Ascending aorta (tissue), 2 donors: ENCODE data around the gene SHISA6. TPM values are rescaled to one million over a fixed set of nuclear protein-coding genes. Genes with fewer than 3 reads are reported as not detected.

Source experiments
- DNase-seq, 2 donors: peaks; one replicate each; pipeline ENCODE4 v3.0.0-alpha.2; 2019; ENCODE audit warnings: low spot score in 2 of 2
- H3K27ac ChIP-seq, 2 donors: fragments of 200-600 bp; sonication (generic); one replicate each; pipeline ENCODE4 v1.5.1; 2016 to 2017; ENCODE audit warnings: mild to moderate bottlenecking in 1 of 2
- H3K27me3 ChIP-seq: fragments of 200-600 bp; sonication (generic); one replicate; pipeline ENCODE4 v1.5.1; 2017
- H3K36me3 ChIP-seq, 2 donors: fragments of 200-600 bp; sonication (generic); one replicate each; pipeline ENCODE4 v1.5.1; 2016
- H3K4me1 ChIP-seq, 2 donors: fragments of 200-600 bp; sonication (generic); one replicate each; pipeline ENCODE4 v1.5.1; 2016 to 2017; ENCODE audit warnings: mild to moderate bottlenecking in 1 of 2
- H3K4me3 ChIP-seq, 2 donors: fragments of 200-600 bp; sonication (generic); one replicate each; pipeline ENCODE4 v1.5.1; 2016 to 2017; ENCODE audit warnings: mild to moderate bottlenecking in 1 of 2
- H3K9me3 ChIP-seq, 2 donors: fragments of 200-600 bp; sonication (generic); one replicate each; pipeline ENCODE4 v1.5.1; 2016
- CTCF ChIP-seq, 3 experiments: fragments of 200-600 bp in 2 of 3; fragments of 450-650 bp in 1 of 3; sonication (generic) in 2 of 3; IDR thresholded peaks; one replicate each; pipeline ENCODE4 v1.5.1; 2016 to 2019; ENCODE audit warnings: antibody characterized with exemption in 3 of 3, mild to moderate bottlenecking in 1 of 3, moderate library complexity in 1 of 3
- intact Hi-C: fragments of 100-400 bp; cut with DNase I; formaldehyde crosslinking; loops from one replicate; pipeline ENCODE4 v1.15.1; 2023
- total RNA-seq: library from RNA; depleted of rRNA; stranded (reverse); fragments of >200 nt; gene quantifications from one replicate; pipeline ENCODE4 v1.1.0, GENCODE V29; 2016

SHISA6 gene
- total RNA-seq, 1 donor from 2014 or later = 0.11 TPM

GRCh38 chr17:11578998-11579397, 338.0 kb downstream of the SHISA6 start:
- no peak for TF ChIP-seq CTCF (IDR thresholded peaks at IDR 0.05)
- H3K36me3 ChIP-seq = no peaks in the 10 kb centered on the region
- no peaks in the 10 kb centered on the region for H3K27me3 ChIP-seq
- no peak for DNase-seq
- no peaks in the 10 kb centered on the region for H3K4me1 ChIP-seq
- intact Hi-C loops = no loop called here
- no peaks in the 10 kb centered on the region for H3K9me3 ChIP-seq
- H3K4me3 ChIP-seq = no peak overlapping the region
- H3K27ac ChIP-seq = no peak overlapping the region

DNA sequence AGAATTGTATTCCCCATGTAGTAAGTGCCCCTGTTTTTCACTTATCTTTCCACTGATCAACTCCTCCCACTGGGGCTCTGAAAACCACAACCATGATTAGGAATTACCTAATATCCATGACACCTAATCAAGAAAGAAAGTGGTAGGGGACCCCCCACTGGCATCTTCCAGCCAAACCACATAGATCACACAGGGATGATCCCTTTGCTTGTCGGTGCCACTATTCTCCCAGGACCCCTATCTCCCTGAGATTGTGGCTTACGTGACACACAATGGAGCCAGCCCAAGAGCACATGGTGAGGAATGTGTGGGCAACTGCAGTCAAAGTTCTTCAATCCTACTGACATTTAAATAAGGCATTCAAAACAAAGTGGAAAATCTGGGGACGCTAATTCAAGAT, 339.7 kb downstream of the SHISA6 start:
- no peak for TF ChIP-seq CTCF (IDR thresholded peaks at IDR 0.05)
- no peak for DNase-seq
- intact Hi-C loops = no loop called here

GRCh38 chr17:11582217-11582616, 341.2 kb downstream of the SHISA6 start:
- Histone ChIP-seq H3K9me3 (no peaks in the 10 kb centered on the region), H3K36me3 (no peaks in the 10 kb centered on the region), H3K4me1 (no peaks in the 10 kb centered on the region), H3K27ac (no peak overlapping the region), H3K27me3 (no peaks in the 10 kb centered on the region), H3K4me3 (no peak overlapping the region)
- no peak for DNase-seq
- no peak for TF ChIP-seq CTCF (IDR thresholded peaks at IDR 0.05)
- intact Hi-C loops = no loop called here

More for the DNA sequence above, 339.7 kb downstream of the SHISA6 start:
- Histone ChIP-seq H3K9me3 (no peaks in the 10 kb centered on the region), H3K36me3 (no peaks in the 10 kb centered on the region), H3K27me3 (no peaks in the 10 kb centered on the region), H3K4me3 (no peak overlapping the region), H3K4me1 (no peaks in the 10 kb centered on the region), H3K27ac (no peak overlapping the region)

- no peaks in the 10 kb centered on the region for H3K27me3 ChIP-seq
- no peaks in the 10 kb centered on the region for H3K36me3 ChIP-seq
- TF ChIP-seq CTCF (IDR thresholded peaks at IDR 0.05) = no peak
- intact Hi-C loops = no loop called here
- H3K27ac ChIP-seq = no peak overlapping the region
- H3K9me3 ChIP-seq = no peaks in the 10 kb centered on the region
- no peaks in the 10 kb centered on the region for H3K4me1 ChIP-seq
- no peak overlapping the region for H3K4me3 ChIP-seq
- no peak for DNase-seq
These were observed 342.4 kb downstream of the SHISA6 start for GRCh38 chr17:11583306-11583992.

- intact Hi-C loops = no loop called here
- Histone ChIP-seq H3K27me3 (no peaks in the 10 kb centered on the region), H3K4me1 (no peaks in the 10 kb centered on the region), H3K27ac (no peak overlapping the region), H3K4me3 (no peak overlapping the region), H3K9me3 (no peaks in the 10 kb centered on the region), H3K36me3 (no peaks in the 10 kb centered on the region)
- no peak for TF ChIP-seq CTCF (IDR thresholded peaks at IDR 0.05)
- no peak for DNase-seq
These were observed 348.7 kb downstream of the SHISA6 start for GRCh38 chr17:11589716-11590115.
